COLO668 (cell line): ENCODE data around the gene CDC42SE2.
A peak's percentile ranks its signal among the peaks of the same experiment; 100 is the strongest.
"Not testable (repeated sequence)": the region's sequence is repeated elsewhere in the genome, so short reads cannot be mapped to it uniquely, and the experiment has no call there.

Experiments used
- DNase-seq: peaks from one replicate; lab custom pipeline; 2025; ENCODE audit not compliant: unreplicated experiment; lab: John Stamatoyannopoulos, UW

Gene CDC42SE2

DNA sequence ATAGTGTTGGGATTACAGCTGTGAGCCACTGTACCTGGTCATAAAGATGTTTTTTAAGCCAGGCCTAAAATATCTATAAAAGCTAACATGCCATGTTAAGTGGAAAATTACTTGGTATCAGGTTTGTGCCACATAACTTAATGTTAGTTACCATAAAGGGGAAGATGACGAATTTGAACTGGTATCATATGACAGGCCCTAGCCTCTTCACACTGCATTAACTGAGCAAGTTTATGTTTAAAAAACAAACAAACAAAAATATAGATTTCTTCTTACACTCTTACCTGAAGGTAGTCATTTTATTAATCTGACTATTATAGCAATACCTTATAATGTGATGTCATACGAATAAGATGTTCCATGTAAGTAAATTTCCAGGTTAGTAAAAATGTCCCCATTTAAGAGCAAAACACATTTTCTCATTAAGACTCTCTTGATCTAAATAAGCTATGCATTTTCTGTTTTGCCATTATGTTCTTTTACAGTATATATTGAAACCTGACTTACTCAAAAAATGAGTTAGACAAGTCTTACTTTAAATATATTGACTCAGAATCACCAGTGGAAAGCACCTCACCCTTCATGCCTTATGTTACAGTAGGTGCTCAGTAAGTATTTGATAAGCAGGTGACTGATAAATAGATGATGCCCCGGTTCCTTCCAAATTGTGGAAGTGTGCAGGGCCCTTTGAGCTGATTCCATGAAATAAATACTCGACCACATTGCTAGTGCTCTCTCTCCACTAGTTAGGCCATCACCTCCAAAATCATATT lies 125.4 kb downstream of the CDC42SE2 start:
- DNase-seq, result no peak

DNA sequence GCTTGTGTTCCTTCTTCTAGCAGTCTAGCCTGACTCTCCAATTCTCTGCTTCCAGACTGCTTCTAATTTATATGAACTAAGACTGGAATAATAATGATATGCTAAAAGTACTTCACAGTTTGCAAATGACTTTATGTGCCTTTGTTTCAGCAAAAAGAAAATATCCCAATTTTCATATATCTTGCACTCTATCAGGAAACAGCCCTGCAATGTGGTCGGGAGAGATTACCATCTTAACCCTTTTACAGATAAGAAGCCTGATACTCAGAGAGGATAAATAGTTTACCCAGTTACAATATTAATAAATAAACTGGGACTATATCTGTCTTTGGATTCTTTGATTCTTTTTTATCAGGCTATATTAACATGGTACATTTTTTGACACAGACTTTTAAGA lies 126.0 kb downstream of the CDC42SE2 start:
- DNase-seq, result no peak

DNA sequence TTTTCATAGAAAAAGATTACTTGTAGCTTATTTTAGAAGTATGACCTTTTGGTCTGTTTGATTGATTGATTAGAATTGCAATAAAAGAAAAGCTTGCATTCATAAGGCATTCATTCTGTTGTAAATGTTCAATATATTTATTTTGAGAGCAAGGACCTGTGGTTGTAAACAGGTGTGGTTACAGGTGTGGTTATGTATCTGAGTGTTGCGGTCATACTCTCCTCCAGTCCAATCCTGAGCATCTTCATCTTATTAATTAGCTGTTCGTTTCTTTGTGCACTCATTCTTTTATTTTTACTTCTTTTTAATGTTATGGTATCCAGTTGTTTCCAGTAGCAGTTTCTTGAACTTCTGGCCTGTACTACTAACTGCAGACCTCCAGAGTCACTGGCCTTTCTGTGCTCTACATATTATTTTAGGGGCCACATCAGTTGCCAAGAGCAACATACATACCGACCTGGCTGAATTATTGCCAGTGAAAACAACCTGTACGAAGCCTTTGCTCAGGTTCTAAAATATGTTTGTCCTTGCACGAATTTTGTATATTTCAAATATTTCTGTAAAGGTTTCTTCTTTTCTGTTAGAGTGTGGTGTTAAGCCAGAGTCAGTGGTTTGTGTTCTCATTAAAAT lies 128.7 kb downstream of the CDC42SE2 start:
- DNase-seq, result no peak

DNA sequence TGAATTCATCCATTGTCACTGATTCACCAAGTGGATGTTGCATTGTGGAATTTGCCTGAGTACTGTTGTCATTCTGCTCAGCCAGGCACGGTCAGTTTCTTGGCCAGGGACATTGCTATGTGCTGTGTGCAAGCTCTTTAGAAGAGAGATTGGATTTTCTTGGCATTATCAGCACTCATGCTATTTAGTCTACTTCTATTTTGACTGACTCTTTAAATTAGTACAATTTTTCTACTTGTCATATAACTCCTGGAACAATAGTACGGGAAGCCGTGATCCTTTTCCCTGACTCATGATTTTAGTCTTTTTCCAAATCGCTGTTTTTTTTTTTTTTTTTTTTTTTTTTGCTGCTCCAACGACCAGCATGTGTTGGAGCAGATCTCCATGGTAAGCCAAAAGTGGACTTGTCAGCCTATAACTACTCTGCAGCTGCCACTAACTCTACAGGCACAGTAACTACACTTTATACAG lies 129.7 kb downstream of the CDC42SE2 start:
- no peak for DNase-seq

DNA sequence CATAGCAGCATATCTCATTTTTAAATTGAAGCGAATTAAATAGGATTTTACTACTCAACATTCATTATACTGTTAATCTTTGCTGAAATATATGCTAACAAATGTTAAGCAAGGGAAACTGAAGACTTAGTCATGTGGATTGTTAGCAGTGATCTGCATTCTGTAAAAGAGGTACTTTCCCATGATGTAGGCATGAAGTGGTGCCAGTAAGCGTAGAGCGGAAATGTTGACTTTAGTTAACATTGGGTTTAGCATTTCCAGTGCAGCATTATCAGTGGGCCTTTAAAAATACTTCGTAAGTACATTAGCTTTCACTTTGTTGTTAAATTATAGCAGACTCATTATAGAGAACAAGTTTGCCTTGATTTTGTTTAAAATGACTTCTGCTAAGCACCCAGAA lies 130.3 kb downstream of the CDC42SE2 start:
- no peak for DNase-seq

DNA sequence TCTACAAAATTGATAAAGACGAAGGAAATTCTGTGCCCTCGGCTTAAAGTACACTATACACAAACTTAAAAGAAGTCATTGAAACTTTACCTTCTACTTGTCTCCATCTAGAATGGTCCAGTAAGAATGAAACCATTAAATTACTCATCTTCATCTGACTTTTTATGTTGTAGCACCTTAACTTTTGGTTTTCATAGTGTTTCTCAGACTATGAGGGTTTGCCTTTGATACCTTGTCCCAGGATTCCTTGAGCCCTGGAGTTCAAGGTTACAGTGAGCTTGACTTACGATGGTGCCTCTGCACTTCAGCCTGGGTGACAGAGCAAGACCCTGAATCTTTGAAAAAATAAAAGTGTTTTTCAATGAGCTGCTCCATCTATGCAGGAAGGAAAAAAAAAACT lies 132.2 kb downstream of the CDC42SE2 start:
- DNase-seq, result no peak

DNA sequence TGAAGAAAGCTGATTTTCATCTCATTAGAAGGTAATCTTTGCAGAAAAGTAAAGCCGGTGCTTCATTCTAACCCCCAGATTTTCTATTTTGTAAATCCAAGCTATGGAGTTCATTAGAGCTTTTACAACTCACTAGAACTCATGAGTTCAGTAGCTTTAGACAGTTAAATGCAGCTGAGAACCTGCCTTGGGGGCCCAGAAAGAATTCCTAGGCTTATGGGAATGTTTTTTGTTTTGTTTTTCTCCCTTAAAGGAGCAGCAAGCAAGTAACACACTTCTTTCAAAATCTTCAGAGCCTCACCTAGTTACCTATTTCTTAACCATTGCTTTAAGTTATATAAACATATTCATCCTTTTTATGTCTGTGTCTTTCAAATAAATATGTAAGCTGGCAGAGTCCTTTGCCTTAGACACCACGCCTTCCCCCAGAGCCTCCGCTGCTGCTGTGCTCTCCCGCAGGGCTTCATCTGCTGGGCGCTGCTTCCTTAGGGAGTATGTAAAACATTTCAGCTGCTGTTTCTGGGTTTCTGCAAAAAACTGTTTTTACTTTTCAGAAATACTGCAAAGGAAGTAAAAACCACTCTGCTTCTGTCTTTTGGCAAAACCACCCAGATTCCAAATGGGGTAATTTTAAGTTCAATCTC lies 132.9 kb downstream of the CDC42SE2 start:
- no peak for DNase-seq

DNA sequence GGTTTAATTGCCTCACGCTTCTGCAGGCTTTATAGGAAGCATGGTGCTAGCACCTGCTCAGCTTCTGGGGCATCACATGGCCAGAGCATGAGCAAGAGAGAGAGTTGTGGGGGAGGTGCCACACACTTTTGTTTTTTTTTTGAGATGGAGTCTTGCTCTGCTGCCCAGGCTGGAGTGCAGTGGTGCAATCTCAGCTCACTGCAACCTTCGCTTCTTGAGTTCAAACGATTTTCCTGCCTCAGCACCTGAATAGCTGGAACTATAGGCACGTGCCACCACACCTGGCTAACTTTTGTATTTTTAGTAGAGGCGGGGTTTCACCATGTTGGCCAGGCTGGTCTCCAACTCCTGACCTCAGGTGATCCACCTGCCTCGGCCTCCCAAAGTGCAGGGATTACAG lies 135.2 kb downstream of the CDC42SE2 start:
- not testable (repeated sequence) for DNase-seq

DNA sequence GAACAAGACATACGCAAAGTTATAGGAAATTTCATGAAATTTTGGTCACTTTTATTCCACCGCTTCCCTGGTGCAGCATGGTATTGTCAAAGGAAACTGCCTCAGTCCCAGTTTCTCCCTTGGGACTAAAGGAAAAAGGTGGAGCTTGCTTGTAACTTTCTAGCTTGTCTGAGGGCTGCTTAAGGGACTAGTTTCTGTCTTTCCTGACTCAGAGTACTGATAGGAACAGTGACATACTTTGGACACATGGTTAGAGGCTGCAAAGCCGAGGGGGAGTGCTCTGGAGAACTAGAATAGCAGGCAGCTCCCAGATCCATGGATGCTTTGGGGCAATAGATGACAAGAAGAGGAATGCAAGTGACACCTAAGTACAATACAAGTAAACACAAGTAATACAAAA lies 136.7 kb downstream of the CDC42SE2 start:
- no peak for DNase-seq

DNA sequence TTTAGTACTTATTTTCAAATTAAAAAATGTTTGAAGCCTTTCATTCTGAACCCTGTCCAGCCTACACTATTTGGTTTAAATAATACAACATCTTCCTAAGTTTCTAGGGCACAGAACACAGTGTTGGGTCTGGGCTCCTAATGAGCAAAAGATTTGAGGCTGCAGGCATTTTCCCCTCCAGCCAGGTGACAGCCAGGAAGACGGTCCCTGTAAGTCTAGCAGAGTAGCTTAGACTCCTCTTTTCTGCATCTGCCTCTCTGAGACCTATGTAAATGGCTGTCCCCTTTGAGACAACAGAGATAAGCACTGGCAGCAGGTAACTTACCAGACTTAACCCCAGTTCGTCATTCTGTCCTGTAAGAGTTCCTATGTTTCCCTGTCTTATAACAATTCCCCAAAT lies 141.8 kb downstream of the CDC42SE2 start:
- DNase-seq, result no peak

DNA sequence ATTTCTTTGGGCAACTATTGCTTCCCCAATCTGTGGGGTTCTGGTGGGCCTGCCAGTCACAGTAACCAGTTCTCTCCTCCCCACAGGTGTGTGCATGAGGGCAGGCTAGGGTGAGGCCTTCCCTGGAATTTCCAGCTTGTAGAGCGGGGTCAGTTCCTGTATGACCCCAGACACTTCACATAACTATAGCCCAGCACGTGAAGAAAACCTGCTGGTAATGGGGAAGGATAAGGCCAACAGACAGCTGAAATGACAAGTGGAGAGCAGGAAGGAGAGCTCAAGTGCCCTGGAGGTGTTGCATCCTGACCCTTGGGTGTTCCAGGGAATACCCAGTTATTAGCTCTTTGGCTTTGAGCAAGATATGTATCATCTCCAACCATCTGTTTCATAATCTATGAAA lies 142.2 kb downstream of the CDC42SE2 start:
- no peak for DNase-seq

DNA sequence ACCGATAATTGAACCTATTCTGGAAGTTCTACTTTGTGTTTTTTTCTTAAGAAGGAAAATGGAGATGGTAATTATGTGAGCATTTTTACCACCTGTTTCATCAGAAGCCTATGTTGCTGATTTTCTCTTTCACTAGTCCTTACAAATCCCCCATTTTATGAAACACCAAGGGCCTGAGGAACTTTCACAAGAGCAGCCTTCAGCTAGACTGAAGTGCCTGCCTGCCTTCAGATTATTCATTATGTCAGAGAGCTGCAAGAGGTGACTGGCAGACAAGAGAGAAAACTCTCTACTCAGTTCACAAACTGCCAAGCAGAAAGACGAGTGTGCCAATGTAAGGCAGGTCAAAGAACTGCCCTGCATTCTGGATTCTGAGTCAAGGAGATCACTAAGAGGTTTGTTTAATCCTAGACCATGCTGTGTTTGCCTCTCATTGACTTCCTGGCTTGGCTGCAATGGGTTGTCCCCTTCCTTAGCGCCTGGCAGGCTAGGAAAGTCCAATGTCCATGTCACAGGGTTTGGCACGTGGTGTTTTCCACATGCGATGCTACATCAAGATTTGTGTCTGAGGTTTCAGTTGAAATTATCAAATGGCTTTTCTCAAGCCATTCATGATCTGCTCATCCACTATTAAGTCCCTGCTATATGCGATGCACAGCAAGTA lies 143.3 kb downstream of the CDC42SE2 start:
- no peak for DNase-seq

DNA sequence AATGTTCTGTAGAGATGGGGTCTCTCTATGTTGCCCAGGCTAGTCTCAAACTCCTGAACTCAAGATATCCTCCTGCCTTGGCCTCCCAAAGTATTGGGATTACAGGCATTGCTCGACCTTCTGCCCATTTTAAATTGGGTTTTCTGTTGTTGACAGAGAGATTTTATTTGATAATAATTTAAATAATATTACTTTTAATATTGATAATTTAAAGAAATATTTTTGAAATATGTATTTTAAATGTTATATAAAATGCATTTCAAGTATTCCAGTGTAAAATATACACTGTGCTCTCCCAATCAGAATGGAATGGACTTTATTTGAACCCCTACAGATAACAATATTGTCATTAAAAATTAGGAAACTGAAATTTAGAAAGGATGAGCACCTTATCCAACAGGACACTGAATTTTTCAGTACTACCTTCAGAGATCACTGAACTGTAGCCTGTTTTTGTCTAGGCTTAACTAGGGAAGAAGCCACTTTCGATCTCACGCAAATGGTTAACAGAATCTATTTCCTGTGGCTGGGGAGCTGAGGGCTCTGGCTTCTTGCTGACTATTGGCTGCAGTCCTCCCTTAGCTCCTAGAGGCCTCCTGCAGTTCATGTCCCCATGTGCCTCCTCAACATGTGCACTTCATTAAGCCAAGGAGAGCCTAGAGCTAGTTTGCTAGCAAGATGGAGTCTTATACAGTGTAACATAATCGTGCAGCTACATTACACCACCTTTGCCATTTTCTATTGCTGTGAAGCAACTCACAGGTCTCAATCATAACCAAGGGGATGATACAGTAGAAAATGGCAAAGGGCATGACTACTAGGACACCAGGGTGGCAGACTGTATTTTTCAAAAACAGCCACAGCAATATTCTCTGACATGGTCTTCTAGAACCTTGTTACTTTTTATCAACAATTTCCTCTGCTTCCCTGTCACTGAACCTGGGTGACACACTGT lies 150.0 kb downstream of the CDC42SE2 start:
- no peak for DNase-seq

DNA sequence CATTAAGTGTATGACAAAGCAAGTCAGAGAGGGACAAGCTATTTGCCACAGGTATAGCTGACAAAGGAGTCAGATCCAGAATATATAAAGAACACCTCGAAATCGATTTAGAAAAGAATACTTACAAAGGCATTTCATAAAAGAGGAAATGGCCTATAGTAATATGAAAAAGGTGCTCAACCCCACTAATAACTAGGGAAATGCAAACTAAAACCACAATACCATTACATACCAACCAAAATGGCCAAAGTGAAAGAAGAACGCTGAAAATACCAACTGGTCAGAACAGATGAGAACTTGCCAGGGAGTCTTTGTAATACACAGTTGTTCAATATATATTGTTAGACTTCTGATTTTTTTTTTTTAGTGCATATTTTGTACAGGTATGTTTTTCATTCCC lies 152.9 kb downstream of the CDC42SE2 start:
- DNase-seq, result no peak

DNA sequence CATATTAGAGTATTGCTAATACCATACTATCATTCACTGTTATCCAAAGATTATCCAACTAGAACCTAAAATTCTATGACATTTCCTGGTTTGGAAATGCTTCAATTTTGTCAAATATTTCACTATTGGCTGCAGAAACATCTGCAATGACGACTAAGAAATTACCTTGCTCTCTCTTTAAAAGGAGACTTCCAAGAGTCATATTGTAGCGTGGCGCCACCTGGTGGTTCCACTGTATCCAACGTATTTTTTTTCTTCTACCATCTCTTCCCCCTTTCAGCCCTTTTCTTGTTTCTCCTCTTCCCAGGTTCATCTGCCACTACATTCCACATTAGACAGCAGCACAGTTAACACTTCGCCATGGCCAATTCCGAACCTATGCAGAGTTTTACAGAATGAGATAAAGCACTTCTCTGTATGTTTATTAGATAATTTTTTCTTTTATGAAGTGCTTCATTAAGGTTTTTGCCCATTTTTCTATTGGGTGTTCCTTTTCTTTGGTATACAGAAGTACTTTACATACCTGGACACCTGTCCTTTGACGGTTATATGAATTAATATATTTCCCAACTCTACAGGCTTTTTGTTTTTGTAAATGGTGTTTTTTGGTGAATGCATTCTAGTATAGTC lies 153.5 kb downstream of the CDC42SE2 start:
- DNase-seq, result peak; percentile 70

DNA sequence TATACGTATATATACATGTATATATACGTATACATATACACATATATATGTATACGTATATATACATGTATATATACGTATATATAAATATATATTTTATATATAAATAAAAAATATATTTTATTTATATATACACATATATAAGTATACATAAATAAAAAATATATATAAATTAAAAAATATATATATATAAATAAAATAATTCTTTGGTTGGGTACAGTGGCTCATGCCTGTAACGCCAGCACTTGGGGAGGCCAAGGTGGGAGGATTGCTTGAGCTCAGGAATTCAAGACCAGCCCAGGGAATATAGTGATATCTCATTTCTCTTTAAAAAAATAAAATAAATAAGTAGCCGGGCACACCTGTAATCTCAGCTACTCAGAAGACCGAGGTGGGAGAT lies 155.0 kb downstream of the CDC42SE2 start:
- DNase-seq, result no peak

DNA sequence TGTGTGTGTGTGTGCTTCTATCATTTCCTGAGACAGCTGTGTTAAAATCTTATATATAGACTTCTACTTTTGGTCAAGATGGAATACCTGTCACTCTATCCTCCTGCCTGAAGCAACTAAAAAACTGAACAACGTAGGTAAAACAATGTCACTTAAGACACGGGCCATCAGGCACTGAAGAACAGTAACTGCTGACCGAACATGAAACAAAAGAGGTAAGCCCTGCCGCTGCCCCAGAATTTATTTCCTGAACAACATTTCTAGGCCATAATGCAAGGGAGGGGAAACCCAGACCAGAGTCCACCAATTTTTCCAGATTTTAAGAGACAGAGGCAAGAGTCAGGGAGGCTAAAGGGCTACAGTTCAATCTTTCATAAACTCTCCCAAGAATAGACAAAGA lies 156.0 kb downstream of the CDC42SE2 start:
- no peak for DNase-seq

DNA sequence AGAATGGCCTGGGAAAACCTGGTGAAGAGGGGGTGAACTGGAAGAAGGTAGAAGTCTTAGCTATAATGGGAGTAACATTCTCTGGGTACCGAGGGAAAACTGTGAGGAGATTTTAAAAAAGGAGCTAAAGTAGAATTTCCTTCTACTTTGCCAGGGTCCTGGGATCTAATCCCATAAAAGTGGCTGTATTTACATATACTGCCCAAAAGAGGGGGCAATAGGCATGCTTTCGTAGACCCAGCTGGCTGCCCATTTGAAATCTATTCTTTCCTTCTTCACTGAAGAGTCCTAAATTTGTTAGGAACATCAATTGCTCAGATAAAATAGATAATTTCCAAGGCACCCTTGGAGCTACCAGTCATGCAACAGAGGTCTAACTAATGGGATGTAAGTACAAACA lies 159.2 kb downstream of the CDC42SE2 start:
- DNase-seq, result no peak

DNA sequence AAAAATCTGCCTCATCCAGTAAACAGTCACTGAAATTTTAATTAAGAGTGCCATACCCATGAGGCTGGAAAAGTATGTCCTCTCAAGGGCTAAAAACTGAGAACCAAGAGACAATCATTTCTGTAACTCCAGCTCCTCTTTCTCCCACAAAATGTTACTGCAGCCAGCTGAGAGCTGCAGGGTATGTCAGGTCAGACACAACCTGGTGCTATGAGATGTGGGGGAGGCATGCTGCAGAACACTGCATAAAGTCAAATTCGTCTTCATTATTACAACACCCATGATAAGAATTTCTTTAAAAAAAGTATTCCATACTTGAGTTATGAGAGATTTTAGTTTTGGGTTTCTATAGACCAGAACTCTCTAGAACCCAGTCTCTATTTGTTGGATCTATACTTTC lies 162.2 kb downstream of the CDC42SE2 start:
- no peak for DNase-seq

DNA sequence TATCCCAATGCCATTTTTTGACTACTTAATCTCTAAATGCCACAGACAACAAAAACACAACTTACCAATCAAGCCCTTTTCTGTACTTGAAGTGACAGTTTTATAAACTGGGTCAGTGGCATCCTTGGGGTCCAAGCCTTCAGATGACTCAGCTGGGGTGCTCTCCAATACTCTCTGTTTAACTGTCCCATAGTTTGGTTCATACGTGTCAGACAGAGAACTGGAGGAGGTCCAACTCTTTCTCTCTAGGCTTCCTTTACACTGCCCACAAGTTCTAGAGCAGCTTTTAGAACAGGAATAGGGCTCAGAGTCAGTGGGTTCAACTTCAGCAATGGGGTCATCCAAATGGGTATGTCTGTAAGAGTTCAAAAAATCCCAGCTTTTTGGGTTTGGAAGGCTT lies 166.9 kb downstream of the CDC42SE2 start:
- DNase-seq, result no peak
